ENCODE measurements around the gene DHRS1.
A peak's percentile ranks its signal among the peaks of the same experiment; 100 is the strongest.

DHRS1 gene

DNA sequence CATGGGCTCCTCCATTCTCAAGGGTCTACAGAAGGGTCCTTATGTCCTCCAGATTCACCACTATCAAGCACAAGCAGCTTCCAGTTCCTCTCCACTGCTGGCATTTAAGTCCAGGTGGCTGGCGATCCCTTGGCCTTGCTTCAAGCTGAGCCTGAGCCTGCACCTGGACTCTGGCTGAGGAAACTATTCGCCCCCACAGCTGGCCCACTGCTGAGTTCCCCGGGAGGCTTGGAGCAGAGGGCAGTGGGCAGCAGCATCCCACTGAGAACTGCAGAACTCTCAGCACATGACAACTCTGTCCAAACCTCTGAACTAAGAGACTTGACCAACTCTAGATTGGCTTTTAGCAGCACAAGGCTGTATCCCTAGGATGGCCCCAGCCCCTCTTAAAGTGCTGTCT lies 16.8 kb downstream of the DHRS1 start:
- DNase-seq (ENCODE audit: low read depth, low spot score): no peak

DNA sequence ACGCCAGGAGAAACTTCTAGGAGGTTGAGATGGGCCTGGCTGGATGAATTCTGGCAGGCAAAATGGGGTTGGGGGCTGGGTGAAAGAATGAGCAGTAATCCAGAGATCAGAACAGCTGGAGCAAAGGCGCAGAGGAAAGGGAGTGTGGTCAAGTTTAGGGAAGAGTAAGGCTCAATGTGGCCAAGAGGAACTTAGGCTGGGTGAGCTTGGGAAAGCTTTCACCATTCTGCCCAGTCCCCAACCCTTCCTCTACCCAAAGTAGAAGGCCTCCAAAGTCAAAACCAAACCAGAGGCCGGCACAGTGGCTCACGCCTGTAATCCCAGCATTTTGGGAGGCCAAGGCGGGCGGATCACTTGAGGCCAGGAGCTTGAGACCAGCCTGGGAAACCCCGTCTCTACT lies 17.9 kb downstream of the DHRS1 start:
- no peak for DNase-seq (ENCODE audit: low read depth, low spot score)

DNA sequence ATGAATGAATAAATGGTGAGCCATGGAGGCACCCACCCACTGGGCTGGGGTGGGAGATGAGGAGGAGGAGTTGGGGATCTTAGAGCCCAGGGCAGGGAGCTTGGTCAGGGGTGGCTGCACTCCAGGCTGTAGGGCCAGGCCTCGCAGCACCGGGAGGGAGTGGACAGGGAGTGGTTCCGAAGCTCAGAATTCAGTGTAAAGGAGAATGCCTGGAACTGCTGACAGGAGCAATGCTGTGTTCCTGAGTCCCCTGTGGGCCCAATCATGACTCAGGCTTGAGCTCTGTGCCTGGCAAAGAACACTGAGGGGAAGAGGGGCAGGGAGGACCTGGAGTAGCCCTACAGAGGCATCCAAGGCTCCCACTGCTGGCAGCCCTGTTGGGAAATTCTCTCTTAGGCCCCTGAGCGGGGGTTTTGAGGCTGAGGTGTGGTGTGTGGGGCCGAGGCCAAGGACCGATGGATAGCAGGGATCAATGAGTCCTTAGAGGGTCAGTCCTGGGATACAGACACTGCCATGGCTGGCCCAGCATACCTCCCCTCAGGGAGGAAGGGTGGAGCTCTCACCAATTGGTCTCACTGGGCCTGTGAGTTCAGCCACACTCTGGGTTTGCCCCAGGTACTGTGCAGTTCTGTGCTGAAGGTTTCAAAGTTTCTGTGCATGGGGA lies 18.7 kb downstream of the DHRS1 start:
- DNase-seq (ENCODE audit: low read depth, low spot score): no peak

DNA sequence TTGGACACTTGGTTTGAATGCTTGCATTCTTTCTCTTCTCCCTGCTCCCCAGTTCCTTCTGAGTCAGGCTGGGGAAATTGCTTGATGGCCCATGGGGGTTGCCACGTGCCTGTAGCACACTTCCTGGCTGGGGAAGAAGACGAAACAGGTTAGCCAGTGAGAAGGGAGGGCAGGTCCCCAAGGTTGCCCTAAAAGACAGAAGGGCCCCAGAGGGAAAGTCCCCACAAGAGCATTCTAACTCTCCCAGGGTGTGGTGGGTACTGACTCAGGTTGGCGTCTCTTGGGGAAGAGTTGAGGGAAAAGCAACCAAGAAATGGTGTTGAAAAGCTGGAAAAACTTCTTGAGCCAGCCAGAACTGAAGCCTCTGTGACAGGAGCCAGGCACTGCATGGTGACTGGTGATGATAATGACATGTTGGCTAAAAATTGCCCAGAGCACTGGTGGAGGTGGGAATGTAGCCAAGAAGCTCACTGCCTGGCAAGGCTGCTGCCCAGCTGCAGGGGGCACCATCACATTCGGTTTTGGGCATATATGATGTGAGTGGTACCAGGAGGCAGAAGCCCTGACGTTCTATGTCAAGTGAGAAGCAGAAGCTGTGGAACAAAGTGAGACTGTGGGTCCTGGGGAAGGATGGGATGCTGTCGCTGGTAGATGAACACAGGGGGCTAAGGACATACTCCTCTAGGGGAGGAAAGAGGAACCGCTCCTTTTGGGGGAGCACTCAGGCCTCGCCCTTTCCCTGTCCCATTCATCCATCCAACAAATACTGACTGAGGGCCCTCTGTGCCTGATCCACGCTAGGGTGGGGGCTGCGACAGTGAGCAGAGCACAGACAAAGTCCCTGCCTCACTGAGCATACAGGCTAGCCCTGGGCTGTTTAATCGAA lies 20.0 kb downstream of the DHRS1 start:
- no peak for DNase-seq (ENCODE audit: low read depth, low spot score)

DNA sequence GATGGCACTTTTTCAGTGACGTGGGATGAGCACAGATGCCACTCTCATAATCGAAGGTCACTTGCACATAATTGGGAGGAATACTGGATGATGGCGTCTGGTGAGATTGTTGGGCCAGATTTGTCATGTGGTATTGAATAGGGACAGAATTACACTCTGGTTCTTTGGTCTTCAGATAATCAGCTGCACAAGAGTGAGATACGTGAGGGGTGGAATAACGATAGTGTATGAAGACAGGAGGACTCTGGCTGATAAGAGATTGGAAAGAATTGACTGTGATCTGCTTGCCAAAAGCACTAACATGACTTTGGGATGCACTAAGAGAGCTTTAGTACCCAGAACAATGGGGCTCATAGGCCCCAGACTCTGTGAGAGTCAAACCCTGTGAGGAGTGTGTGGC lies 21.2 kb downstream of the DHRS1 start:
- DNase-seq (ENCODE audit: low read depth, low spot score): no peak

DNA sequence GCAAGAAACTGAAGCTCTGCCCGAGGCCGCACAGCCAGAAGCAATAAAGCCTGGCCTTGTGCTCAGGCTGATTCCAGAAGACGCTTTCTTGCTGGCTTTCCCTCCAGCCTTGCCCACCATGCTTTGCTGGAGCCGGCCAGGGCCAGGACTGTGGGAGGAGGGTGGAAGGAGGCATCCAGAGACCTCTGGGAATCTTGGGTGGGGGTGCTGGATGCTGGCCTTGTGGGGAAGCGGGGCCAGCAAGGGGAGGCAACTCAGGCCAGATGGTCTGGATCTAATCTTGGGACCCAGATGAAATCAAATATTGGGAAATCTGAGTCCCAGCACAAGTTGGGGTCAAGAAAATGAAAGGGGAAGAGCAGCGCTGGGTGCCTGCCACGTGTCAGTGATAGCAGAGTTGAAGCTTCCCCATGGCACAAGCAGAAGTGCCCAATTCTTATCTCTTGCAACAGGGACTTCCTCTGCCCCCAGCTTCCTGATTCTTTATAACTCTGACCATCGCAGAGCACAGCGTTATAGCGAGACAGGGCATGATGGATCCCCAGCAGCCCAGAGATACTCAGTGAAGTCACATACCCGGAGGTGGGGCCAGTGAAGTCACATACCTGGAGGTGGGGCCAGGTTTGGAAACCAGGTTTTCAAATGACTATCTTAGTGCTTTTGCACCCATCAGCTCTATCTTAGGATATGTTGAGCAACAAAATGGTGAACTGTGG lies 21.8 kb downstream of the DHRS1 start:
- DNase-seq (ENCODE audit: low read depth, low spot score): no peak

DNA sequence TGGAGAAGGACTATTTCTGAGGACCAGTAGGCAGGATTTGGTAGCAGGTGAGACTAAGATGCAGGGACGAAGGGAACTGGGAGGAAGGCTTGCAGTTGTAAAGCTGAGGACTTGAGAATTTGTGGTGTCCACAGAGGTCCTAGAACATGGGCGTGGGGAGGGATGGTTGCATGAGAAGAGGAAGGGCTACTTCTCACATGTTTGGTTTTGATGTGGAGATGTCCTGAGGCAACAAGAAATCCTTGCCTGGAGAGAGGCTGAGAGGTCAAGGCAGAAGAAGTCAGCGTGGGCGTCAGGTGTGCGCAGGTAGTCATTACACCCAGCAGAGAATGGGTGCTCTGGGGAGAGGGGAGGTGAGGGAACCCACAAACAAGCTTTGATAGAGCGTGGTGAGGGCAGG lies 22.5 kb downstream of the DHRS1 start:
- no peak for DNase-seq (ENCODE audit: low read depth, low spot score)

DNA sequence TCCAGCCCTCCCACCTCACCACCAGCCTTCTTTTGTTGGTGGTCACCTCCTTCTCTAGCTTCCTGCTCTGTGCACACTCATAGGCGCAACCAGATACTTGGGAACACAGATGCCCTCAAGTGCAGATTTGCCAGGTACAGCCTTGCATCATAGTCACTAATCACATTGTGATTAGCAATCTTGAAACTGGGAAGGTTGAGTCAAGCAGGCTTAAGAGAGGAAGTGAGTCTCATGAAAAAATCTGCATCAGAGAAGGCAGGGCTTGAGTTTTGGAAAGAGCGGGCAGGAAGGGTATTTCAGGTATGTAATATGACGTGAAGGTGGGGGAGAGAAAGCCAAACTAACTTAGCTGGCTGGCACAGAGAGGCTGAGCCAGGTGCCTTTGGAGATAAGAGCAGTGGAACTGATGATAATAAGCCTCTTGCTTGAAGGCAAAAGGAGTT lies 25.5 kb downstream of the DHRS1 start:
- DNase-seq (ENCODE audit: low read depth, low spot score): no peak

DNA sequence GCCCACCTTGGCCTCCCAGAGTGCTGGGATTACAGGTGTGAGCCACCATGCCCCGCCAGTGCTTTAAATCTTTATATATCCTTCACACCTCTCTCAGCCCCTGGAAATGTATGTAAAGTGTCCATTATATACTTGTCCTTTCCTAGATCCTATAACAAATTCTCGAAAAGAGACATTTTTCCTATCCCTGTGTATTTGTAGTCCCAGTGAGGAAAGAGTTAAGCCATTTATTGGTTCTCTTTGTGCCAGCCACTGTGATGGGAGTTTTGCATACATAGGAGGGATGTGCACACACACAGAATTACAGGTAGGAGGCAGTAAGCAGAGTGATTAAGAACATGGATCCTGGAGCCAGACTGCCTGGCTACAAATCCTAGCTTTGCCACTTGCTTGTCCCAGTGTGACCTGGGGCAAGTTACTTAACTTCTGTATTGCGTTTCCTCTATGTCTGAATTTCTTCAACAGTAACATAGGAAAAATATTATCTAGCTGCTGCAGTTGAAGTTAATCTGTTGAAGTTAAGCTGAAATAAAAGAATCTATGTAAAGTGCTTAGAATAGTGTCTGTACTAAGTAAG lies 26.1 kb downstream of the DHRS1 start:
- DNase-seq (ENCODE audit: low read depth, low spot score): no peak

DNA sequence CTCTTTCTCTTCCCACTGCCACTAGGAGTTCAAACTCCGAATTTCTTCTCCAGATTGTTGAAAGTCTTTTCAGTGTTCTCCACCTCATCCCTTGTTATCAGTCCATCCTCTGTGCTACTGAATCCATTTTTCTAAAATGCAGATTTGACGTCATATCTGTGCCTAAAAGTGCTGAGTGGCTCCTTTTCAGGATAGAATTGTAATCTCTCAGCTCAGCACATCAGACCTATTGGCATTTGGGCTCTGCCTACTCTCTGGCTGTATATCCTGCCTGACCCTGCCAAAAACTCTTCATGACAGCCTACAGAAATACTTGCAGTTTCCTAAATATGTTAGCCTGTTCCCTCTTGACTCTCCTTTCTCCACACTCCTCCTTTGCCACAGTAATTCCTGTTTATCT lies 27.1 kb downstream of the DHRS1 start:
- no peak for DNase-seq (ENCODE audit: low read depth, low spot score)

DNA sequence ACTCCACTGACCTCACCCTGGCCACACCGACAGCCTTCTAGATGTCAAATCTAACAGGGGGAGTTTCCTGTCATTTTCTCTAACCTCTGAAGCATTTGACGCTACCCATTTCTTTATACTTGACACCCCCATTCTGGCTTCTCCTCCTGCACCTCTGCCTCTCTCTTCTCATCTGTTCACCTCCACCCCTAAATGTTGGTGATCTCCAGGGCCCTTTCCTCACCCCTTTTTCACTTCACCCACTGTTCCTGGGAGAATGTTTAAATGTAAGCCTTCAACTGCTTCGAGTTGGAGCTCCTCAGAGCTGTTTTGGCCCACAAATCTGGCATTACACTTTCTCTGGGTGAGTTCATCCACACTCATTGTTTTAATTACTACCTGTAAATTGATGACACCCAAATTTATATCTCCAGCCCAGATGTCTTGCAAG lies 27.7 kb downstream of the DHRS1 start:
- no peak for DNase-seq (ENCODE audit: low read depth, low spot score)

DNA sequence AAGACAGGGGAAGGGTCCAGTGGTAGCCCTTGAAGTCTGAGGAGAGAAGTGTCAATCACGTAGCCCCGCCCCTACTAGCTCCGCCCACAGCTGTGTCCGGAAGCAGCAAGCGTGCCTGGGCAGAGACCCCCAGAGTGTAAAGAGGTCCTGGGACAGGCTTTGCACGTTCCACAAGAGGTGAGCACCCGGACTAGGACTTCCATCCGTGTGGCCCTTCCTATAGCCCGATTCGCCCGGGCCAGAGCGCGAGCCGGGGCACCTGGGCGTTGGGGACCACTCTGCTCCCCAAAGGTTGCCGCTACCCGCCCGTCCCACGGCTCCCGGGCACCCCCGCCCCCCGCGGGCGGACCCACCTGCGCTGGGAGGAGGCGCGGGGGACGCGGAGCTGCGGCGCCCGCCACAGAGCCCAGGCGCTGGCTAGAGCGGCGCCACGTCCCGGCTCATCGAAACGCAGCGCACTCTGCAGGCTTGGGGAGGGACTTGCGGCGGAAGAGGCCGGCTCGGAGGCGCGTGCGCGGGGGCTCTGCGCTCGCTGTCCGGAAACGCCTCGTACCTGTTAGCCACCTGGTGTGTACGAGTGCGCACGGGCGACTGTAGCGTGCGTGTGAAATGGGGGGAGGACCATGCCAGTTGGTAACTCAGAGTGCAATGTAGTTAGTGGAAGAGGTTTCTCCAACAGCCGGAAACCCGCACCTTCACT lies 28.3 kb downstream of the DHRS1 start, which contains the start of gene RABGGTA:
Gene RABGGTA, minus strand, starts transcription at position 464 of the 700 bp plus-strand sequence. CDS start 482 bp downstream, outside the sequence.
- DNase-seq (ENCODE audit: low read depth, low spot score): peak; percentile 84

DNA sequence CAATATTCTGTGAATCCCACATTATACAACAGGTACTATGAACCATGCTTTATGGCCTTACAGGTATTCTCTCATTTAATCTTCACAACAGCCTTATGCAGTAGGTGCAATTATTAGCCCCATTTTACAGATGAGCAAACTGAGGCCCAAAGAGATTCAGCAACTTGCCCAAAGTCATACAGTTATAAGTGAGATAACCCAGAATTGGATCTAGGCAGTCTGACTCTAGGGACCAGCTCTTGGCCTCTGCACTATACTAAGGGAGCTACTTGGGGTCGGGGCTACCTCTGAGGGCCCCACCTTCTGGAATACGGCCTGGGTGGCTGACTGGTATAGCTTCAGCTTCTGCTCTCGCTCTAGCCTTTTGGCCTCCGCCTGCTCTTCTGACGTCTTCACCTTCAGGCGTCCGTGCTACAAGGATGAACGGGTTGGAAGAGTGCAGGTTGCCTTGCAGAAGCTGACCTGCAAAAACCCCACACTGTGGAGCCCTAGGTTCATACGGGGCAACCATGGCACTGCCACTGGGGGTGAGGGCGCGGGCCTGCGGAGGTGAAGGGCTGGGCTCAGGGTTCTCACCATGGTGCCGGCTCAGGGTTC lies 28.9 kb downstream of the DHRS1 start:
- DNase-seq (ENCODE audit: low read depth, low spot score): no peak

DNA sequence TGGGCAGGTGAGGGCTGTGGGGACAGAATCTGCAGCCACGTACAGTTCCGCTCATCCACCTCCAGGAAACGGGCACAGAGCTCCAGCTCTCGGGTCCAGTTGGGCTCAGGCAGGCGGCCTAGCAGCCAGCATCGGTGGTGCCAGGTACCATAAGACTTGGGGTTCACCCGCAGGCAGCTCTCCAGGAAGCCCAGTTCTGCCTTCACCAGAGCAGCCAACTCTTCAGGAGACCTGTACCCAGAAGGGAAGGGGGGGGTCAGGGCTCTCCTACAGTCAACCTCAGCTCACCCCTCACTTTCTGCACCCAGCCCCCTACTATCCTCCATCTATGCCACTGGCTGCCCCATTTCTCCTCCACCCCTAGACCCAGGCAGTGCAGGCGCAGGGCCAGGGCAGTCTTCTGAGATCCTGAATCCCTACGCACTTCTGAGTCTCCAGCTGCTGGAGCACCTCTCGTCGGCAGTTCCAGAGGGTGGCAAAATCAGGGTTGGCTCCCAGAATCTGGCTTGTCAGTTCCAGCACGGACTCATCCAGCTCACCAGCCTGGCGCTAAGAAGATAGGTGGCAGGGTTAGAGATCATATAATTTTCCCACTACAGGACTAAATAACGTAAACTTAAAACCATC lies 29.6 kb downstream of the DHRS1 start:
- no peak for DNase-seq (ENCODE audit: low read depth, low spot score)

DNA sequence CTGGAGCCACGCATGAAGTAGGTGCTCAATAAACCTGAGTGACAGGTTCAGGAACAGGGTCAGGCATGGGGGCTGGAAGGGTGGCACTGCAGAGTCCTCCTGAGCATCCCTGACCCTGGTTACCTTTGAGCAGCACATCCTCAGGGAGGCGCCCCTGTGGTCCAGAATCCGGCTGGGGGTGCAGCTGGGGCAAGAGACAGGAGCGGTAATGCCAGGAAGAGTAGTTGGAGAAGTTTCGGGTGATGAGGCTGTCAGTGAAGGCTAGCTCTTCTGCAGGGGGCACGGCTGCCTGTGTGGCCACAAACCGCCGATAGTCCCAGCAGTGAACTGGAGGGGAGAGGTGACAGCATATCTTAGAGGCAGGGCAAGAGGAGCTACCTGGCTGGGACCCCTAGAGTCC lies 30.2 kb downstream of the DHRS1 start:
- no peak for DNase-seq (ENCODE audit: low read depth, low spot score)

DNA sequence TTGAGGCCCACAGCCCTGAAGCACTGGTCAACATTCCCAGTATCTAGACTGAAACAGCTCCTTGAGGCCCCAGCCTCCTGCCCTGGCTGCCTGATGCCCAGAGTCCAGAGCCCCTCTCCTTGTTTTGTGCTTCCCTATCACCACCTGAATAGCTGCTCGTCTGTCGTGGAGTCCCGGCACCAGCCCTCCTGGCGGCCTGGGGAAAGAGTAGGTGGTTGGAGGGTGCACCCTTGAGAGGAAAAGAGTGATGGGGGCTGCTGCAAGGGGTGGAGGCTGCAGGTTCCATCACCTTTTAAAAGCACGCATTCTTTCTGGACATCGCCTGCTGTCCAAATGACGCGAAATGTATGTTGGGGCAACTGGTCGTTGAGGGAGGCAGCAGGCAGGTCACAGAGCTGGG lies 31.4 kb downstream of the DHRS1 start:
- DNase-seq (ENCODE audit: low read depth, low spot score): no peak

DNA sequence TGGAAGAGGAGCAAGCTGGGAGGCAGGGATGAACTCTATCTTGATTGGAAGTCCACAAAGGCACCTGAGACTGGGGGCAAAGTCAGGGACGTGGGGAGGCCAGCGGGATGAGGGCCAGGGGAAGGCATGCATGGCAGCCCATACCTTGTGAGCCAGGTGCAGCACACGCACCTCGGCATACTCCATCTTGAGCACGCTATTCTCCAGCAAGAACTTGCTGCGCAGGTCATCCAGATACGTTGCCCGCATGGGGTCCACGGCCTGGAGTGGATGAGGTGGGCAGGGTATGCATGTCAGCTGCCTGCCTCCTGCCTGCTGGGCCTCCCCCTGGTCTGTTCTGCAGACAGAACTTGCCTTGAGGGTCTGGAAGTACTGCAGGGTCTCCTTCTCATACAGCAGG lies 32.1 kb downstream of the DHRS1 start:
- DNase-seq (ENCODE audit: low read depth, low spot score): no peak

DNA sequence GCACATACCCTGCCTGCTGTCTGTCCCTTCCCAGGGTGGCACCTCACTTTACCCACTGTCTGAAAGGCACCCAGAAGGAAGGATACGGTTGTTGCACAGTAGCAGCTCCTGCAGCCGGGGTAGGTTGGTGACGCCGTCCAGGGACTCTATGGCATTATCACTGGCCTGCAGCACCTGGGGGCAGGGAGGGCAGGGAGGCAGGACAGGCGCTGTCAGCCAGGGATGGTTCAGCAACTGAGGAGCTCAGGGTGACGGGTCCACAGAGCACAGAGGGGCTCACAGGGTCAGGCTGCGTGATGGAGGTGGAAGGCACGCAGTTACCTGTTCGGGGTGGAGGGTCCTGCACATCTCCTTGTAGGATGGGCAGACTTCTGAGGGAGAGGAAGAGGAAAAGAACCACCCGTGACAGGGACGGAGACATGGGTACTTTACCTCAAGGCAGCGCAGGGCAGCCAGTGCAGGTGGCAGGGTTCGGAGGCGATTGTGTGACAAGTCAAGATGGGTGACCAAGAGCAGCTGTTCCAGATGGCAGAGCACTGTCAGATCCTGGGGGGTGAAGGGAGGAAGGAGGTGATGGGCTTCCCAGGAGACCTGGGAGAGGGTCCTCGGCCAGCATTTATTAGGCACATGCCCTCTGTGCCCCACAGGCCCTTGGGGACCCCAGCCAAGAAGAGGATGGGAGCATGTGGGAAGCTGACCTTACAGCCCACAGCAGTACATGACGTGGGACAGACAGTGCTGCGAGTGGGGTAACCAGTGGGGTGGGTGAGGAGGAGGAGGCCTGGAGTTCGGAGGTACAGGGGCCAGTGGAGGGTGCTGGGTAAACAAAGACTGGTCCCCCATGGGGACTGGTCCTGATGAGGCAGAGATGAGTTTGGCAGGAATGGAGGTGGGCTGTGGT lies 33.0 kb downstream of the DHRS1 start:
- DNase-seq (ENCODE audit: low read depth, low spot score): no peak

DNA sequence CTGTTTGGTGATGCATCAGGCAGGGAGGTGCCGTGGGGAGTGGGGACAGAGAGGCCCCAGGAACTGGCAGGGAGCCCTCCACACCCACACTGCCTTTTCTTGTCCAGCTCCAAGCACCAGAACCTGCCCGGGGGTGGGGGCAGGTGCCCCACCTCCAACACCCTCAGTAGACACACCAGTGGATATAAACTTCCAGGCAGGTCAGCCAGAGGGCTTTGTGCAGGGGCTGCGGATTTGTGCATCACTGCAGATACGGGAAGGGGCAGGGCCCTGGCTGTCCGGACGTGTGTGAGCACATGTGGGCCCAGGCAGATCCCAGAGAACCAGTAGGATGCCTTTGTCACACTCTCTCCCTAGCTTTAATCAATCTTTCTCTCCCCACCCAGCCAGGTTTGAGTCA lies 35.3 kb downstream of the DHRS1 start:
- DNase-seq (ENCODE audit: low read depth, low spot score): no peak

Measured in activated CD4-positive, CD25-positive, alpha-beta regulatory T cell treated with anti-CD3 and anti-CD28 coated beads, Interleukin-2, amount 50 U/mL, for 16 hours (primary cell).